ENCODE data around the gene ABCB1. TPM values are rescaled to one million over a fixed set of nuclear protein-coding genes. Genes with fewer than 3 reads are reported as not detected.
"Not testable (repeated sequence)": the region's sequence is repeated elsewhere in the genome, so short reads cannot be mapped to it uniquely, and the experiment has no call there.

Gene ABCB1
- total RNA-seq, 4 donors from 2014 or later: 0.22 to 0.56 (median 0.30) TPM

DNA sequence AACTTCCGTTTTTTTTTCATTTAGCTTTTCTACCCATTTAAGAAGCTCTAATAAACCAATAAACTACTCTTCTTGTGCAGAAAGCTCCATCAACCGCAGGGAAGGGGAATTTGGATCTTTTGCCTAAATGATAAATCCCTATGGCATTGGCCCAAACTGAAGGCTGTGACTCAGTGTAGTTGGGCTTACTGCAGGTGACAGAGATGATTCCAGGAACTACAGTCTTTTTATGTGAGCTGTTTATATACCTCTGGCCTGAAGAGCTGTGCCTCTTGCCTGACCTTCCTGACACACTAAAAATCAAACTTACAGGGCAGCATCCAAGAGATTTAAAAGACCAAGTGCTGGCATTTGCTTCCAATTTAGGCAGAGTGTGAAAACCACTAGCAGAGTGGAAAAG is 25.2 kb downstream of the ABCB1 start:
- intact Hi-C loops (cut with DNase I; ENCODE audit: low total_unique reads): loop anchor here (10.0 kb wide), 1 partner anchor 121 kb away; no protein-coding TSS in a partner anchor
- H3K9me3 ChIP-seq: no peaks in the 10 kb centered on the region
- no peaks in the 10 kb centered on the region for H3K27me3 ChIP-seq
- no peak for ATAC-seq
- H3K4me3 ChIP-seq: no peak overlapping the region
- no peaks in the 10 kb centered on the region for H3K36me3 ChIP-seq
- no peaks in the 10 kb centered on the region for H3K4me1 ChIP-seq
- TF ChIP-seq, protein P1, sequence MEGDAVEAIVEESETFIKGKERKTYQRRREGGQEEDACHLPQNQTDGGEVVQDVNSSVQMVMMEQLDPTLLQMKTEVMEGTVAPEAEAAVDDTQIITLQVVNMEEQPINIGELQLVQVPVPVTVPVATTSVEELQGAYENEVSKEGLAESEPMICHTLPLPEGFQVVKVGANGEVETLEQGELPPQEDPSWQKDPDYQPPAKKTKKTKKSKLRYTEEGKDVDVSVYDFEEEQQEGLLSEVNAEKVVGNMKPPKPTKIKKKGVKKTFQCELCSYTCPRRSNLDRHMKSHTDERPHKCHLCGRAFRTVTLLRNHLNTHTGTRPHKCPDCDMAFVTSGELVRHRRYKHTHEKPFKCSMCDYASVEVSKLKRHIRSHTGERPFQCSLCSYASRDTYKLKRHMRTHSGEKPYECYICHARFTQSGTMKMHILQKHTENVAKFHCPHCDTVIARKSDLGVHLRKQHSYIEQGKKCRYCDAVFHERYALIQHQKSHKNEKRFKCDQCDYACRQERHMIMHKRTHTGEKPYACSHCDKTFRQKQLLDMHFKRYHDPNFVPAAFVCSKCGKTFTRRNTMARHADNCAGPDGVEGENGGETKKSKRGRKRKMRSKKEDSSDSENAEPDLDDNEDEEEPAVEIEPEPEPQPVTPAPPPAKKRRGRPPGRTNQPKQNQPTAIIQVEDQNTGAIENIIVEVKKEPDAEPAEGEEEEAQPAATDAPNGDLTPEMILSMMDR (IDR thresholded peaks at IDR 0.05 in 4 of 5, conservative IDR thresholded peaks at IDR 0.05 in 1 of 5): no peak
- TF ChIP-seq POLR2A (IDR thresholded peaks at IDR 0.05): no peak
- in situ Hi-C loops (cut with MboI; ENCODE audit: low sequenced_read_pairs in 4 of 4): no loop called here
- peak overlapping the region in 1 of 4 donors; percentile 51 for H3K27ac ChIP-seq
- DNase-seq: no peak

DNA sequence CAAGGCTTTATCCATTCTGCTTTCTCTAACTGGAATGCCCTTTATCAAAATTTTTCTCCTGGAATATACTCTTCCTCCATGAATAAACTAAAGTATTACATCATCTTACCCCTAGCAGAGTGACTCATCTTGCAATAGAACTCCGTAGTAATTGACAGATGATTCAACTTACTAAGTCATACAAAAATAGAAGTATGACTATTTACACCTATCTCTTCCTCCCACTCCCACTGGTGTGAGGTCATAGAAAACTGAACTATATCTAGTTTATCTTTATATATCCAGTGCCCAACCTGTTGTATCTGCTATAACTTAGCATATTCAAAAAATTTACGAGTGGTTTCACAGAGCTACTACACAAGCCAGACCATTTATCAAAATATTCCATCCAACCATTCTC is 26.1 kb downstream of the ABCB1 start:
- Histone ChIP-seq H3K9me3 (no peaks in the 10 kb centered on the region), H3K36me3 (no peaks in the 10 kb centered on the region), H3K4me3 (no peak overlapping the region), H3K27me3 (no peaks in the 10 kb centered on the region), H3K27ac (peak overlapping the region in 1 of 4 donors; percentile 51), H3K4me1 (no peaks in the 10 kb centered on the region)
- TF ChIP-seq, protein P1 (IDR thresholded peaks at IDR 0.05 in 4 of 5, conservative IDR thresholded peaks at IDR 0.05 in 1 of 5): no peak
- TF ChIP-seq POLR2A (IDR thresholded peaks at IDR 0.05): no peak
- peak; percentile 91 to 93 for ATAC-seq
- in situ Hi-C loops (cut with MboI; ENCODE audit: low sequenced_read_pairs in 4 of 4) (no loop called here), intact Hi-C loops (cut with DNase I; ENCODE audit: low total_unique reads) (loop anchor here (10.0 kb wide), 1 partner anchor 120 kb away; no protein-coding TSS in a partner anchor)
- DNase-seq: no peak

DNA sequence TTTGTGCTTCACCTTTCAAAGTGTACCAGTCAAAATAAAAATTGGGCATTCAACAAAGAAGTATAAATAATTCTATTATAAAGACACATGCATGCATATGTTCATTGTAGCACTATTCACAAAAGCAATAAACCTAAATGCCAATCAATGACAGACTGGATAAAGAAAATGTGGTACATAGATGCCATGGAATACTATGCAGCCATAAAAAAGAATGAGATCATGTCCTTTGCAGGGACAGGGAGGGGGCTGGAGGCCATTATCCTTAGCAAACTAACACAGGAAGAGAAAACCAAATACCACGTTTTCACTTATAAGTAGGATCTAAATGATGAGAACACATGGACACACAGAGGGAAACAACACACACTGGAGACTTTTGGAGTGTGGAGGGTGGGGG is 28.2 kb downstream of the ABCB1 start:
- in situ Hi-C loops (cut with MboI; ENCODE audit: low sequenced_read_pairs in 4 of 4); H3K27ac ChIP-seq: not testable (repeated sequence)

DNA sequence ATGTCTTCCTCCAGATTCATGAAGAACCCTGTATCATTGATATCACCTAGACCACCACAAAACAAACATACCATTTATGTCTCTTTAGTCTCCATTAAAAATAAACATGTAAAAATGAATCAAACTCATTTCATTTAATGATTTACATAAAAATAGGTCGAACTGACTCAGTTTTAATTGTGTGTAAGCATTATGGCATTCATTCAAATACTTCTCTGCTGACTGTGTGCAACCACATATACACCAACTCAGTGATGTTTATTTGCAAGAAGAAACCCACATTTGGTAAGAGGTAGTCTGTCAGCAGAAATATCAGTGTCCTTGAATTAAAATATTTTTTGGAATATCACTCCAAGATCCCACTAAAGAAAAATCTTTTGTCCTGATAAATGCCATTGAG is 30.5 kb downstream of the ABCB1 start:
- Histone ChIP-seq H3K27me3 (no peaks in the 10 kb centered on the region), H3K9me3 (no peaks in the 10 kb centered on the region), H3K27ac (no peak overlapping the region), H3K36me3 (no peaks in the 10 kb centered on the region), H3K4me1 (no peaks in the 10 kb centered on the region), H3K4me3 (no peak overlapping the region)
- ATAC-seq: no peak
- in situ Hi-C loops (cut with MboI; ENCODE audit: low sequenced_read_pairs in 4 of 4): no loop called here
- TF ChIP-seq POLR2A (IDR thresholded peaks at IDR 0.05): no peak
- TF ChIP-seq, protein P1 (IDR thresholded peaks at IDR 0.05 in 4 of 5, conservative IDR thresholded peaks at IDR 0.05 in 1 of 5): no peak
- DNase-seq: no peak
- intact Hi-C loops (cut with DNase I; ENCODE audit: low total_unique reads): loop anchor here (10.0 kb wide), 1 partner anchor 115 kb away; no protein-coding TSS in a partner anchor

More for the DNA sequence above, 28.2 kb downstream of the ABCB1 start:
- not testable (repeated sequence) for ATAC-seq, H3K4me1 ChIP-seq, DNase-seq, H3K36me3 ChIP-seq, H3K27me3 ChIP-seq, H3K4me3 ChIP-seq, H3K9me3 ChIP-seq
- intact Hi-C loops (cut with DNase I; ENCODE audit: low total_unique reads): loop anchor here (10.0 kb wide), 1 partner anchor 118 kb away; no protein-coding TSS in a partner anchor

DNA sequence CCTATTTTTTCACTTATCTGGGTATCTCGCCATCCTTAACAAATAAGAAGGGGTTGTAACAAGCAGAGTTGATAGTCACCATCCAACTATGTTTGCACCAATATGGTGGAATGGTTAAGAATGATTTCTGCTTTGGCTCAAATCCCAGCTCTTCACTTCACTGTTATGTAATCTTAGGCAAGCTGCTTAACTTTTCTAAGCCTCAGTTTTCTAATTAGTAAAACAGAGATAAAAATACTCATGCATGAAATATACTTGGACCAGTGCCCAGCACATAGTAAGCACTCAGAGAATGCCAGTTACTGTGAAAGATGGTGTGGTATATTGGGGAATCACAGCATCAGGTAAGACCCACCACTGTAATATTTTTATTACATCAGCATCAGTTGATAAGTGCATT is 33.6 kb downstream of the ABCB1 start:
- intact Hi-C loops (cut with DNase I; ENCODE audit: low total_unique reads) (no loop called here), in situ Hi-C loops (cut with MboI; ENCODE audit: low sequenced_read_pairs in 4 of 4) (no loop called here)
- no peak for DNase-seq
- no peak for TF ChIP-seq POLR2A (IDR thresholded peaks at IDR 0.05)
- TF ChIP-seq, protein P1 (IDR thresholded peaks at IDR 0.05 in 4 of 5, conservative IDR thresholded peaks at IDR 0.05 in 1 of 5): no peak
- ATAC-seq: no peak
- Histone ChIP-seq H3K9me3 (no peaks in the 10 kb centered on the region), H3K4me1 (no peaks in the 10 kb centered on the region), H3K27ac (no peak overlapping the region), H3K36me3 (no peaks in the 10 kb centered on the region), H3K4me3 (no peak overlapping the region), H3K27me3 (no peaks in the 10 kb centered on the region)
